CD4-positive, alpha-beta T cell (primary cell): ENCODE results near the gene RAB25. TPM values are rescaled to one million over a fixed set of nuclear protein-coding genes. Genes with fewer than 3 reads are reported as not detected.
A peak's percentile ranks its signal among the peaks of the same experiment; 100 is the strongest.

Experiments
- ATAC-seq: fragments of 200-7000 bp; cut with Tn5 transposase; one replicate; pipeline ENCODE4 v1.10.0; 2022; ENCODE audit warnings: mild to moderate bottlenecking; ENCODE audit not compliant: poor library complexity
- CTCF ChIA-PET: fragments of 350-600 bp; sonication (Branson Sonifier 250); formaldehyde crosslinking; loops from one replicate; lab custom pipeline; 2021; ENCODE audit warnings: antibody characterized with exemption, inconsistent platforms; lab: Charles Lee
- POLR2A ChIA-PET: fragments of 350-600 bp; sonication (Branson Sonifier 250); formaldehyde crosslinking; loops from one replicate; lab custom pipeline; 2021; ENCODE audit warnings: antibody characterized with exemption, inconsistent platforms; lab: Charles Lee
- DNase-seq, 14 experiments: peaks; one replicate each; pipeline ENCODE4 v3.0.0-alpha.2; 2013 to 2020; ENCODE audit warnings: mixed read lengths in 2 of 14
- H3K27ac ChIP-seq, 2 donors: one replicate each; pipeline versions ENCODE4 v1.5.1 to v1.7.0; 2013; ENCODE audit warnings: low read length in 2 of 2, low read depth in 1 of 2, mild to moderate bottlenecking in 1 of 2
- H3K27me3 ChIP-seq, 2 experiments: 1 replicate in 1 of 2; 2 replicates in 1 of 2; pipeline versions ENCODE4 v1.6.1 to v1.7.0; 2013; ENCODE audit warnings: low read length in 2 of 2, control low read depth in 1 of 2, mild to moderate bottlenecking in 1 of 2, moderate library complexity in 1 of 2; ENCODE audit not compliant: insufficient read depth in 2 of 2, control insufficient read depth in 1 of 2
- H3K36me3 ChIP-seq: one replicate; pipeline ENCODE4 v1.6.1; 2013; ENCODE audit warnings: low read length, control low read depth; ENCODE audit not compliant: insufficient read depth
- H3K4me1 ChIP-seq: one replicate; pipeline ENCODE4 v1.6.1; 2013; ENCODE audit warnings: low read length, control low read depth; ENCODE audit not compliant: insufficient read depth
- H3K4me3 ChIP-seq: one replicate; pipeline ENCODE4 v1.5.1; 2013; ENCODE audit warnings: mild to moderate bottlenecking, low read length, moderate library complexity
- H3K9me3 ChIP-seq, 2 experiments: 1 replicate in 1 of 2; 2 replicates in 1 of 2; pipeline versions ENCODE4 v1.6.1 to v1.7.0; 2013; ENCODE audit warnings: low read length in 2 of 2, mild to moderate bottlenecking in 2 of 2, control low read depth in 1 of 2, moderate library complexity in 1 of 2; ENCODE audit not compliant: control insufficient read depth in 1 of 2, insufficient read depth in 1 of 2
- H3K27ac Mint-ChIP-seq: one replicate; pipeline ENCODE4 v1.8.0; 2020; ENCODE audit warnings: mixed read lengths
- H3K27me3 Mint-ChIP-seq: one replicate; pipeline ENCODE4 v1.8.0; 2021; ENCODE audit warnings: mixed read lengths
- H3K36me3 Mint-ChIP-seq: one replicate; pipeline ENCODE4 v1.8.0; 2021; ENCODE audit warnings: low read depth, mixed read lengths
- H3K4me1 Mint-ChIP-seq: one replicate; pipeline ENCODE4 v1.8.0; 2021; ENCODE audit warnings: low read depth, mixed read lengths
- H3K4me3 Mint-ChIP-seq: one replicate; pipeline ENCODE4 v1.8.0; 2020; ENCODE audit warnings: mild to moderate bottlenecking, mixed read lengths
- H3K9me3 Mint-ChIP-seq: one replicate; pipeline ENCODE4 v1.8.0; 2020; ENCODE audit warnings: mixed read lengths
- intact Hi-C, 2 experiments: fragments of 100-400 bp; cut with DNase I in 1 of 2; cut with micrococcal nuclease in 1 of 2; formaldehyde crosslinking; loops; one replicate each; pipeline versions ENCODE4 v1.15.1 to v1.9.0; 2023 to 2025; cut with DNase I, micrococcal nuclease
- total RNA-seq, 174 experiments: library from RNA in 2 of 174; stranded (reverse) in 2 of 174; gene quantifications; one replicate each; pipeline ENCODE4 v1.2.3 and lab custom pipeline; 2021 to 2026
- TF ChIP-seq, protein P1 (sequence below): fragments of 200-600 bp; IDR thresholded peaks from one replicate; pipeline ENCODE4 v1.8.0; 2022; ENCODE audit warnings: antibody characterized with exemption, mild to moderate bottlenecking

The RAB25 gene
- total RNA-seq, 2 experiments from 2014 or later = 0.58 to 1.3 TPM

DNA sequence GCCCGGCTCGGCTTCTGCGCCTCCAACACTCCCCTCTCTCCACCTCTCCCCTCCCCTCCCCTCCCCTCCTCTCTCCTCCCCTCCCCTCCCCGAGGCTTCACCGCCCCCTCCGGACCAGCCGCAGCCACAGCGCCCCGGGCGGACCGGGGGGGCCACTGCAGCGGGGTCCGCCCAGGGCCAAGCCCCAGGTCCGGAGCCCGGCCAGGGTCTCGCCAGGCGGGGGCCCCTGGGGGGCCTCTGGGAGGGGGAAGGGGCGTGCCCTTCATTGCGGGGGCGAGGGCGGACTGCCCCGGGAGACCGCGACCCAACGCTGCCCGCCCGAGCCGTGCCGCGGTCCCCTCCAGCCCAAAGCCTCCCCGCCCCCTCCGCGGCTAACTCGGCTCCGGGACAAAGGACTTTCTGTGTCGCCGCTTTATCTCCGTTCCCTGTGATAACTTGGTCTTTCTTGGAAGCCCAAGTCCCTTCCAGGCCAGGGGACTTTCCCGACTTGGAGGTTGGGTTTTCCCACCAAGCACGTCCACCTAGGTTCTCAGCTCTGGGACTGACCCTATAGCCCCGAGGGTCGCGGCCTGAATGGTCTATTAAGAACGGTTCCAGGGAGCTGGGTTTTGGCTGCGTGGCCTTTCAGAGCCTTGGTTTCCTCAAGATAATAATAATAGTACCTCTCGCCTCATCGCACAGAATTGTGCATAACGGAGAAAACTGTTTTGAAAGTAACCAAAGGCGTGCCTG lies 7.0 kb upstream of the RAB25 start, which contains the start of gene UBQLN4:
Gene UBQLN4 (minus strand): TSS at position 31 of the 732 bp plus-strand sequence. CDS start 97 bp downstream, outside the sequence.
- no peaks in the 10 kb centered on the region for H3K27me3 ChIP-seq
- peak within 1 kb of the TSS; percentile 100 for H3K4me3 ChIP-seq
- TF ChIP-seq, protein P1, sequence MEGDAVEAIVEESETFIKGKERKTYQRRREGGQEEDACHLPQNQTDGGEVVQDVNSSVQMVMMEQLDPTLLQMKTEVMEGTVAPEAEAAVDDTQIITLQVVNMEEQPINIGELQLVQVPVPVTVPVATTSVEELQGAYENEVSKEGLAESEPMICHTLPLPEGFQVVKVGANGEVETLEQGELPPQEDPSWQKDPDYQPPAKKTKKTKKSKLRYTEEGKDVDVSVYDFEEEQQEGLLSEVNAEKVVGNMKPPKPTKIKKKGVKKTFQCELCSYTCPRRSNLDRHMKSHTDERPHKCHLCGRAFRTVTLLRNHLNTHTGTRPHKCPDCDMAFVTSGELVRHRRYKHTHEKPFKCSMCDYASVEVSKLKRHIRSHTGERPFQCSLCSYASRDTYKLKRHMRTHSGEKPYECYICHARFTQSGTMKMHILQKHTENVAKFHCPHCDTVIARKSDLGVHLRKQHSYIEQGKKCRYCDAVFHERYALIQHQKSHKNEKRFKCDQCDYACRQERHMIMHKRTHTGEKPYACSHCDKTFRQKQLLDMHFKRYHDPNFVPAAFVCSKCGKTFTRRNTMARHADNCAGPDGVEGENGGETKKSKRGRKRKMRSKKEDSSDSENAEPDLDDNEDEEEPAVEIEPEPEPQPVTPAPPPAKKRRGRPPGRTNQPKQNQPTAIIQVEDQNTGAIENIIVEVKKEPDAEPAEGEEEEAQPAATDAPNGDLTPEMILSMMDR = peak; percentile 62
- peaks cover 34% of the 10 kb centered on the region for H3K4me1 ChIP-seq
- H3K36me3 ChIP-seq = peaks cover 18% of the 10 kb centered on the region
- ATAC-seq (peak; percentile 57), DNase-seq (peak; percentile 74 to 92 (median 83))
- Mint-ChIP-seq H3K27me3 (no peaks in the 10 kb centered on the region), H3K4me3 (peak within 1 kb of the TSS; percentile 95), H3K9me3 (no peaks in the 10 kb centered on the region), H3K4me1 (peaks cover 40% of the 10 kb centered on the region), H3K27ac (peak within 1 kb of the TSS; percentile 89), H3K36me3 (peaks cover 30% of the 10 kb centered on the region)
- H3K27ac ChIP-seq = peak within 1 kb of the TSS; percentile 82 to 87
- ChIA-PET POLR2A (interaction anchor here (0.5 to 1.3 kb wide), 2 partner anchors 218 to 229 kb away, joined by 4 read pairs; partner anchors contain the start of gene SMG5), CTCF (interaction anchor here (0.6 to 2.2 kb wide), 11 partner anchors 12 to 1316 kb away, joined by 3 to 16 read pairs (median 4); partner anchors contain the start of genes SMG5 and SSR2)
- intact Hi-C loops = loop anchor here (1.0 to 10.0 kb wide), 11 partner anchors 28 to 779 kb away; partner anchors contain the start of genes KHDC4 (in 2 of the 2), CLK2 (in 1 of the 2), GON4L (in 1 of the 2) and HCN3 (in 1 of the 2)
- peaks cover 0 to 6% of the 10 kb centered on the region in 2 experiments for H3K9me3 ChIP-seq

DNA sequence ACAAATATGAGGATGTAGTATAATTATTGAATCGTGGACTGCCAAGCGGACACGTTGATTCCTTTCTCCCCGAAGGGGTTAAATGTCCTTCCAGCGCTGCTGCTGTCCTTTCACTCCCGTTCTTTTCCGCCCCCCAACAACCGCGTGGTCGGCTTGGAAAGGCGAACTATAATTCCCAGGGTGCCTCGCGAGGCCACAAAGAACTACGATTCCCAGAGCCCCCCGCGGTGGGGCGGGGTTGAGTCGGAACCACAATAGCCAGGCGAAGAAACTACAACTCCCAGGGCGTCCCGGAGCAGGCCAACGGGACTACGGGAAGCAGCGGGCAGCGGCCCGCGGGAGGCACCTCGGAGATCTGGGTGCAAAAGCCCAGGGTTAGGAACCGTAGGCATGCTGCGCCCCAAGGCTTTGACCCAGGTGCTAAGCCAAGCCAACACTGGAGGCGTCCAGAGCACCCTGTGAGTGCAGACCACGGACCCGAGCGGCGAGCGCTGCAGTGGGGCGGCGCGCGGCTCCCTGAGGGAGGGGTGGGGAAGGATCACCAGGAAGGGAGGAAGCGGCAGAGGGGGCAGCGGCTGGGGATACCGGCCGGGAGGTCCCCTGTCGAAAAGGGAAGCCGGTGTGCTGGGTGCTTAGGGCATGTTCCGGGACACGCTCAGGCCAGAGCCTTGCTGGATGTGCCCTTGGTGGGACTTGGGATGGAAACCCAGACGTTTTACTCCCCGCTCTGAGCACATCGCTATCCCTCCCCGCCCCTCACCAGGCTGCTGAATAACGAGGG lies 6.3 kb upstream of the RAB25 start, which contains the start of gene LAMTOR2:
Gene LAMTOR2 (plus strand): TSS at position 283 of the 781 bp plus-strand sequence. CDS start 108 bp downstream, at position 391.
- peaks cover 23% of the 10 kb centered on the region for H3K36me3 Mint-ChIP-seq
- no peaks in the 10 kb centered on the region for H3K9me3 Mint-ChIP-seq
- intact Hi-C loops = loop anchor here (1.0 to 10.0 kb wide), 10 partner anchors 28 to 780 kb away; partner anchors contain the start of genes CLK2 (in 1 of the 2), GON4L (in 1 of the 2), HCN3 (in 1 of the 2) and KHDC4 (in 1 of the 2)
- ATAC-seq (peak; percentile 83), DNase-seq (peak; percentile 86 to 97 (median 94))
- no peaks in the 10 kb centered on the region for H3K27me3 Mint-ChIP-seq
- H3K4me3 Mint-ChIP-seq = peak within 1 kb of the TSS; percentile 94
- peaks cover 40% of the 10 kb centered on the region for H3K4me1 Mint-ChIP-seq
- Histone ChIP-seq H3K27me3 (no peaks in the 10 kb centered on the region), H3K36me3 (peaks cover 12% of the 10 kb centered on the region), H3K27ac (peak within 1 kb of the TSS; percentile 82 to 87), H3K9me3 (peaks cover 0 to 6% of the 10 kb centered on the region in 2 experiments), H3K4me3 (peak within 1 kb of the TSS; percentile 100), H3K4me1 (peaks cover 34% of the 10 kb centered on the region)
- TF ChIP-seq, protein P1 = no peak
- POLR2A ChIA-PET = no interaction called here
- CTCF ChIA-PET = interaction anchor here (2.2 kb wide), 1 partner anchor 34 kb away, joined by 16 read pairs; the partner anchor contains the start of gene SSR2
- peak within 1 kb of the TSS; percentile 89 for H3K27ac Mint-ChIP-seq
